ENCODE measurements around the gene AHDC1.

DNA sequence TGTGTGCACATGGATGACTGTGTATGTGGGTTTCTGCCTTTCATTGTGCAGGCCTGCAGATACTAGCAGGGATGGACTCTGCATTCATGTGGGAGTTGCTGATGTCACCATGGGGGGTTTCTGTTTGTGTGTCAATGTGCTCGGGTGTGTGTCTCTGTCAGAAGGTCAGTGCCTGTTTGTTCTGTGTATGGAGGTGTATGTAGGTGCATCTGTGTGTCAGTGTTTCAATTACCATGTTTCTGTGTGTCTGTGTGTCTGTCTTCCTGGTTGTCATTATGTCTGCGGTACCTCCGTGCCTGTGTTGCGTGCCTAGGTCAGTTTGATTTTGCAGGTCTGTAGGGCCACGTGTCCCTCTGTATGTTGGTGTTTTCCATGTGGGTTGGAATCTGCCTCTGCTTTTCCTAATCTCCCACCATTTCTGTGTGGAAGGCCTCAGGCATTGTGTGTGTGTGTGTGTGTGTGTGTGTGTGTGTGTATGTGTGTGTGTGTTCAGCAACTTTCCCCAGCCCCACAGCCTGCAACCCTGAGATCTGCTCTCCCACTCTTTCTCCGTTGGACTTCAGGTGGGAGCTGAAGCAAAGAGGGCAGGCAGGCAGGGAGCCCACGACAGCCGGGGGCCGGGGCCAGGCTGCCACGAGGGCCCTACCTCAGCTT, 77.2 kb downstream of the AHDC1 start:
- no peak for TF ChIP-seq POLR2A (IDR thresholded peaks at IDR 0.05; ENCODE audit: low read length)
- no peak for TF ChIP-seq GATA1 (IDR thresholded peaks at IDR 0.05; ENCODE audit: low read depth, low read length)

All from erythroblast (primary cell).